ENCODE data around the gene RSPO4. TPM values are rescaled to one million over a fixed set of nuclear protein-coding genes. Genes with fewer than 3 reads are reported as not detected.
"Not testable (repeated sequence)": the region's sequence is repeated elsewhere in the genome, so short reads cannot be mapped to it uniquely, and the experiment has no call there.

Gene RSPO4
- total RNA-seq, 2 donors from 2014 or later: not detected

DNA sequence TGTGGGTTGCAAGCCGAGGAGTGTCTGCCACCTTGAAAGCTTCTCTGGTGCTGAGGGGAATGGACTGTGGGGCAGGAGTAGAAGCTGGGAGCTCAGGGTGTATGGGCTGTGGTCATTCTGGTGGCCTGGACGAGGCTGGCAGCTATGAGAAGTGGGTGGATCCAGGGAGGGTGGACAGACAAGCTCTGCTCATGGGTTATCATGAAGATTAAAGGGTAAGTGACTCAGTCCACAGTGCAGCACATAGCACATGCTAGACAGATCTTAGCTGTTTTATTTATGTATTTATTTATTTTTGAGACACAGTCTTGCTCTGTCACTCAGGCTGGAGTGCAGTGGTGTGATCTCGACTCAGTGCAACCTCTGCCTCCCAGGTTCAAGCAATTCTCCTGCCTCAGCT is 13.8 kb downstream of the RSPO4 start:
- H3K27me3 ChIP-seq: peaks cover 0 to 3% of the 10 kb centered on the region in 2 donors
- H3K4me1 ChIP-seq: no peaks in the 10 kb centered on the region
- ATAC-seq: no peak
- TF ChIP-seq, protein P1, sequence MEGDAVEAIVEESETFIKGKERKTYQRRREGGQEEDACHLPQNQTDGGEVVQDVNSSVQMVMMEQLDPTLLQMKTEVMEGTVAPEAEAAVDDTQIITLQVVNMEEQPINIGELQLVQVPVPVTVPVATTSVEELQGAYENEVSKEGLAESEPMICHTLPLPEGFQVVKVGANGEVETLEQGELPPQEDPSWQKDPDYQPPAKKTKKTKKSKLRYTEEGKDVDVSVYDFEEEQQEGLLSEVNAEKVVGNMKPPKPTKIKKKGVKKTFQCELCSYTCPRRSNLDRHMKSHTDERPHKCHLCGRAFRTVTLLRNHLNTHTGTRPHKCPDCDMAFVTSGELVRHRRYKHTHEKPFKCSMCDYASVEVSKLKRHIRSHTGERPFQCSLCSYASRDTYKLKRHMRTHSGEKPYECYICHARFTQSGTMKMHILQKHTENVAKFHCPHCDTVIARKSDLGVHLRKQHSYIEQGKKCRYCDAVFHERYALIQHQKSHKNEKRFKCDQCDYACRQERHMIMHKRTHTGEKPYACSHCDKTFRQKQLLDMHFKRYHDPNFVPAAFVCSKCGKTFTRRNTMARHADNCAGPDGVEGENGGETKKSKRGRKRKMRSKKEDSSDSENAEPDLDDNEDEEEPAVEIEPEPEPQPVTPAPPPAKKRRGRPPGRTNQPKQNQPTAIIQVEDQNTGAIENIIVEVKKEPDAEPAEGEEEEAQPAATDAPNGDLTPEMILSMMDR (IDR thresholded peaks at IDR 0.05): no peak
- no peak for TF ChIP-seq POLR2A (IDR thresholded peaks at IDR 0.05)
- intact Hi-C loops (cut with DNase I): no loop called here
- H3K36me3 ChIP-seq (replicated peaks in 1 of 2; ENCODE audit: insufficient read depth in 1 of 2, low read depth in 2 of 2): no peaks in the 10 kb centered on the region
- 36 to 69% methylated on average over 3 of the region's 3 CpGs for WGBS, 2 donors
- no peak for DNase-seq
- no peak overlapping the region for H3K27ac ChIP-seq
- no peak overlapping the region for H3K4me3 ChIP-seq
- H3K9me3 ChIP-seq: no peaks in the 10 kb centered on the region

DNA sequence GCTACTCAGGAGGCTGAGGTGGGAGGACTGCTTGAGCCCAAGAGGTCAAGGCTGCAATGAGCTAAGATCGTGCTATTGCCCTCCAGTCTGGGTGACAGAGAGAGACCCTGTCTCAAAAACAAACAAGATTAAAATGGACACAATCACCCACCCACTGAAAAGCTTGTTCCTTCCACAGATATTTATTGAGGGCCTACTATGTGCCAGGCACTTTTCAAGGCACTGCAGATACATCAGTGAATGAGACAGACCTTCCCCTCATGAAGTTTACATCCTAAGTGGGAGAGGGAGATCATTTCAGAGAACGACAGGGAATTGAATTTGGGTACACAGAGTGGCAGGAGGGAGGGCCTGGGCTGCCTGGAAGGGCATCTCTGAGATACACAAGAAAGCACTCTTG is 14.4 kb downstream of the RSPO4 start:
- Histone ChIP-seq H3K9me3 (no peaks in the 10 kb centered on the region), H3K27me3 (peaks cover 0 to 3% of the 10 kb centered on the region in 2 donors)
- ATAC-seq: no peak

DNA sequence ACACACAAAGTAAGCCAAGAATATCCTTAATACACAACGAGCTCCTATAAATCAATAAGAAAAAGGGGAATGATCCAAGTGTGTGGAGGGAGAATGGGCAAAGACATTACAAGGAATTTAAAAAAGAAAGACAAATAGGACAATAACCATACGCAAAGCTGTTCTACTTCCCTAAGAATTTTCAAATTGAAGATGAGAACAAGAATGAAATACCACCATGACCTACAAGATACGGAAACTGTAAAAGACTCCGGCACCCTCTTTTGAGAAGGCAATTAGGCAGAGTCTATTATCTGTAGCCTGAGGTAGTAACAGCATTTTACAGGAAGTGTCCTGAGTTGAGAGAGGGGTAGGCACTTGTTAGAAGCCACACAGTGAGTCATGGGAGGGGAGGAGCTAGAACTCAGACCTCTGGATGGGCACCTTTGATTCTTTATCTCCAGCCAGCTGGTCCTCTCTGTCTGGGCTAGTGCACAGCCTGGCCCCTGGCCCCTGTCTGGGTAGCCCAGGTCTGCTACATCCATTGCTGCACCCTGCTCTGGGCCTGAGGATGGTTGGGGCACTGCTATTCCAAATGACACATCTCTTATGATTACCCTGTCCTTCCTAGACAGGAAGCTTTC is 15.3 kb downstream of the RSPO4 start:
- ATAC-seq: no peak
- no peaks in the 10 kb centered on the region for H3K4me1 ChIP-seq
- peaks cover 0 to 3% of the 10 kb centered on the region in 2 donors for H3K27me3 ChIP-seq
- WGBS, 2 donors: 72 to 73% methylated on average over 4 of the region's 4 CpGs
- DNase-seq: no peak
- no peak overlapping the region for H3K4me3 ChIP-seq
- H3K27ac ChIP-seq: no peak overlapping the region
- intact Hi-C loops (cut with DNase I): no loop called here
- TF ChIP-seq POLR2A (IDR thresholded peaks at IDR 0.05): no peak
- TF ChIP-seq, protein P1 (IDR thresholded peaks at IDR 0.05): no peak
- no peaks in the 10 kb centered on the region for H3K36me3 ChIP-seq (replicated peaks in 1 of 2; ENCODE audit: insufficient read depth in 1 of 2, low read depth in 2 of 2)
- no peaks in the 10 kb centered on the region for H3K9me3 ChIP-seq

More for the DNA sequence above, 14.4 kb downstream of the RSPO4 start:
- TF ChIP-seq, protein P1 (IDR thresholded peaks at IDR 0.05): no peak
- TF ChIP-seq POLR2A (IDR thresholded peaks at IDR 0.05): no peak
- H3K4me1 ChIP-seq: no peaks in the 10 kb centered on the region
- H3K4me3 ChIP-seq: no peak overlapping the region
- no peak for DNase-seq
- intact Hi-C loops (cut with DNase I): no loop called here
- 48 to 49% methylated on average over 2 of the region's 2 CpGs for WGBS, 2 donors
- no peak overlapping the region for H3K27ac ChIP-seq
- no peaks in the 10 kb centered on the region for H3K36me3 ChIP-seq (replicated peaks in 1 of 2; ENCODE audit: insufficient read depth in 1 of 2, low read depth in 2 of 2)

DNA sequence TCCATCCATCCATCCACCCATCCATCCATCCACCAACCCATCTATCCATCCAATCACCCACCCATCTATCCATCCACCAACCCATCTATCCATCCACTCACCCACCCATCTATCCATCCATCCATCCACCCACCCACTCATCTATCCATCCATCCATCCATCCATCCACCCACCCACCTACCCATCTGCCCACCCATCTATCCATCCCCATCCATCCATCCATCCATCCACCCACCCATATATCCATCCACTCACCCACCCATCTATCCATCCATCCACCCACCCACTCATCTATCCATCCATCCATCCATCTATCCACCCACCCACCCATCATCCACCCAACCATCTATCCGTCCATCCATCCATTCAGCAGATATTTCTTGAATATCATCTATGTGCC is 17.1 kb downstream of the RSPO4 start:
- H3K27me3 ChIP-seq; H3K27ac ChIP-seq; ATAC-seq; intact Hi-C loops (cut with DNase I); DNase-seq; H3K4me1 ChIP-seq; H3K36me3 ChIP-seq (replicated peaks in 1 of 2; ENCODE audit: insufficient read depth in 1 of 2, low read depth in 2 of 2); H3K9me3 ChIP-seq; H3K4me3 ChIP-seq: not testable (repeated sequence)
- 86 to 90% methylated on average over 1 of the region's 1 CpG for WGBS, 2 donors

DNA sequence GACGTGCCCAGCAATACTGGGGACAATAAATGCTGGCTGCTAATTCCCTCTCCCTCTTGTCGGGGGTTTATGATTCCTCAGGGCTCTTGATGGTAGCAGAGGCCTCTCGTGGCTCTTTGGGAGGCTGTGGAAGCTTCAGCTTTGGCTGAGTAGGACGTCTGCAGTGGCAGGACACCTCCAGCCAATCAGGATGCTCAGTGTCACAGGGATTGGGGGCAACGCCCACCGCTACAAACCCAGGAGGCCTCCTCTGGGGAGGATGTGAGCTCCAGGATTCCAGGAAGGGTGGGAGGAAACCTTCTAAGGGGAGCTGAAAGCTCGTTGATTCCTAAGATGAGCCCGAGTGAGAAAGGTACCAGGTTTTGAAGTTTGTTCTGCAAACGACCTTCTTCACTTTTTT is 19.4 kb downstream of the RSPO4 start:
- TF ChIP-seq POLR2A (IDR thresholded peaks at IDR 0.05): no peak
- TF ChIP-seq, protein P1 (IDR thresholded peaks at IDR 0.05): no peak
- WGBS, 2 donors: 13 to 29% methylated on average over 8 to 9 of the region's 9 CpGs
- Histone ChIP-seq H3K27me3 (no peaks in the 10 kb centered on the region), H3K4me1 (no peaks in the 10 kb centered on the region), H3K36me3 (replicated peaks in 1 of 2; ENCODE audit: insufficient read depth in 1 of 2, low read depth in 2 of 2) (no peaks in the 10 kb centered on the region), H3K27ac (no peak overlapping the region), H3K4me3 (no peak overlapping the region), H3K9me3 (no peaks in the 10 kb centered on the region)
- DNase-seq (no peak), ATAC-seq (no peak)
- intact Hi-C loops (cut with DNase I): no loop called here

All from body of pancreas (tissue), 4 donors.